Measurements from ENCODE around the gene SAMMSON. TPM values are rescaled to one million over a fixed set of nuclear protein-coding genes. Genes with fewer than 3 reads are reported as not detected.

Gene SAMMSON
- total RNA-seq, 1 experiment from 2014 or later, result 26.3 TPM

GRCh38 chr3:70069557-70069956 lies 70.0 kb downstream of the SAMMSON start:
- no peak for DNase-seq (ENCODE audit: low read depth, low spot score)
- in situ Hi-C loops (cut with HindIII; ENCODE audit: low pct_unique_long_range_greater_than_20kb, low sequenced_read_pairs), result no loop called here

GRCh38 chr3:70071138-70071537 lies 71.6 kb downstream of the SAMMSON start:
- in situ Hi-C loops (cut with HindIII; ENCODE audit: low pct_unique_long_range_greater_than_20kb, low sequenced_read_pairs), result no loop called here
- no peak for DNase-seq (ENCODE audit: low read depth, low spot score)

GRCh38 chr3:70072180-70072579 lies 72.6 kb downstream of the SAMMSON start:
- no peak for DNase-seq (ENCODE audit: low read depth, low spot score)
- in situ Hi-C loops (cut with HindIII; ENCODE audit: low pct_unique_long_range_greater_than_20kb, low sequenced_read_pairs), result no loop called here

- no peak for DNase-seq (ENCODE audit: low read depth, low spot score)
- in situ Hi-C loops (cut with HindIII; ENCODE audit: low pct_unique_long_range_greater_than_20kb, low sequenced_read_pairs), result no loop called here
Observed at GRCh38 chr3:70072754-70073153, 73.2 kb downstream of the SAMMSON start.

- in situ Hi-C loops (cut with HindIII; ENCODE audit: low pct_unique_long_range_greater_than_20kb, low sequenced_read_pairs), result no loop called here
- DNase-seq (ENCODE audit: low read depth, low spot score), result no peak
Observed at GRCh38 chr3:70075101-70075500, 75.6 kb downstream of the SAMMSON start.

GRCh38 chr3:70076396-70076795 lies 76.9 kb downstream of the SAMMSON start:
- in situ Hi-C loops (cut with HindIII; ENCODE audit: low pct_unique_long_range_greater_than_20kb, low sequenced_read_pairs), result no loop called here
- no peak for DNase-seq (ENCODE audit: low read depth, low spot score)

GRCh38 chr3:70078778-70079177 lies 79.2 kb downstream of the SAMMSON start:
- in situ Hi-C loops (cut with HindIII; ENCODE audit: low pct_unique_long_range_greater_than_20kb, low sequenced_read_pairs), result no loop called here
- no peak for DNase-seq (ENCODE audit: low read depth, low spot score)

GRCh38 chr3:70085613-70086012 lies 86.1 kb downstream of the SAMMSON start:
- DNase-seq (ENCODE audit: low read depth, low spot score), result no peak
- in situ Hi-C loops (cut with HindIII; ENCODE audit: low pct_unique_long_range_greater_than_20kb, low sequenced_read_pairs), result no loop called here

- no peak for DNase-seq (ENCODE audit: low read depth, low spot score)
- in situ Hi-C loops (cut with HindIII; ENCODE audit: low pct_unique_long_range_greater_than_20kb, low sequenced_read_pairs), result no loop called here
Observed at GRCh38 chr3:70086336-70086735, 86.8 kb downstream of the SAMMSON start.

GRCh38 chr3:70090322-70090913 lies 90.9 kb downstream of the SAMMSON start:
- DNase-seq (ENCODE audit: low read depth, low spot score), result peak; percentile 44
- in situ Hi-C loops (cut with HindIII; ENCODE audit: low pct_unique_long_range_greater_than_20kb, low sequenced_read_pairs), result no loop called here

GRCh38 chr3:70094197-70094596 lies 94.7 kb downstream of the SAMMSON start:
- no peak for DNase-seq (ENCODE audit: low read depth, low spot score)
- in situ Hi-C loops (cut with HindIII; ENCODE audit: low pct_unique_long_range_greater_than_20kb, low sequenced_read_pairs), result no loop called here

- in situ Hi-C loops (cut with HindIII; ENCODE audit: low pct_unique_long_range_greater_than_20kb, low sequenced_read_pairs), result no loop called here
Observed at GRCh38 chr3:70095260-70095659, 95.7 kb downstream of the SAMMSON start.

GRCh38 chr3:70096376-70097066 lies 97.0 kb downstream of the SAMMSON start:
- DNase-seq (ENCODE audit: low read depth, low spot score), result no peak
- in situ Hi-C loops (cut with HindIII; ENCODE audit: low pct_unique_long_range_greater_than_20kb, low sequenced_read_pairs), result no loop called here

More at GRCh38 chr3:70095260-70095659, 95.7 kb downstream of the SAMMSON start:
- no peak for DNase-seq (ENCODE audit: low read depth, low spot score)

- in situ Hi-C loops (cut with HindIII; ENCODE audit: low pct_unique_long_range_greater_than_20kb, low sequenced_read_pairs), result no loop called here
- DNase-seq (ENCODE audit: low read depth, low spot score), result no peak
Observed at GRCh38 chr3:70097084-70097483, 97.6 kb downstream of the SAMMSON start.

GRCh38 chr3:70108072-70108471 lies 108.5 kb downstream of the SAMMSON start:
- in situ Hi-C loops (cut with HindIII; ENCODE audit: low pct_unique_long_range_greater_than_20kb, low sequenced_read_pairs), result no loop called here
- DNase-seq (ENCODE audit: low read depth, low spot score), result peak; percentile 74

- in situ Hi-C loops (cut with HindIII; ENCODE audit: low pct_unique_long_range_greater_than_20kb, low sequenced_read_pairs), result no loop called here
- DNase-seq (ENCODE audit: low read depth, low spot score), result no peak
Observed at GRCh38 chr3:70108546-70108945, 109.0 kb downstream of the SAMMSON start.

- no peak for DNase-seq (ENCODE audit: low read depth, low spot score)
- in situ Hi-C loops (cut with HindIII; ENCODE audit: low pct_unique_long_range_greater_than_20kb, low sequenced_read_pairs), result no loop called here
Observed at GRCh38 chr3:70110066-70110465, 110.5 kb downstream of the SAMMSON start.

GRCh38 chr3:70111411-70111810 lies 111.9 kb downstream of the SAMMSON start:
- no peak for DNase-seq (ENCODE audit: low read depth, low spot score)
- in situ Hi-C loops (cut with HindIII; ENCODE audit: low pct_unique_long_range_greater_than_20kb, low sequenced_read_pairs), result no loop called here

GRCh38 chr3:70112751-70113150 lies 113.2 kb downstream of the SAMMSON start:
- no peak for DNase-seq (ENCODE audit: low read depth, low spot score)
- in situ Hi-C loops (cut with HindIII; ENCODE audit: low pct_unique_long_range_greater_than_20kb, low sequenced_read_pairs), result no loop called here
